Left lung (tissue), 10 donors: ENCODE data around the gene MICU2. TPM values are rescaled to one million over a fixed set of nuclear protein-coding genes. Genes with fewer than 3 reads are reported as not detected.
"Not testable (repeated sequence)": the region's sequence is repeated elsewhere in the genome, so short reads cannot be mapped to it uniquely, and the experiment has no call there.

Experiments
- ATAC-seq: fragments of 200-7000 bp; cut with Tn5 transposase; one replicate; pipeline ENCODE4 v1.9.1; 2020; ENCODE audit warnings: moderate library complexity
- DNase-seq, 4 donors: peaks; one replicate each; pipeline ENCODE4 v3.0.0-alpha.2; 2013 to 2020
- H3K27ac ChIP-seq, 2 donors: fragments of 200-600 bp; sonication (generic) in 1 of 2; one replicate each; pipeline versions ENCODE4 v1.5.0 to v1.8.0; 2020 to 2021
- H3K27me3 ChIP-seq, 2 donors: fragments of 200-600 bp; sonication (generic) in 1 of 2; one replicate each; pipeline versions ENCODE4 v1.5.0 to v1.8.0; 2020 to 2021
- H3K36me3 ChIP-seq, 2 donors: fragments of 200-600 bp; sonication (generic) in 1 of 2; one replicate each; pipeline versions ENCODE4 v1.5.0 to v1.8.0; 2020 to 2021
- H3K4me1 ChIP-seq, 2 donors: fragments of 200-600 bp; one replicate each; pipeline ENCODE4 v1.8.0; 2021
- H3K4me3 ChIP-seq, 2 donors: fragments of 200-600 bp; sonication (generic) in 1 of 2; one replicate each; pipeline versions ENCODE4 v1.5.0 to v1.8.0; 2020 to 2021; ENCODE audit warnings: mild to moderate bottlenecking in 1 of 2
- H3K9me3 ChIP-seq, 2 donors: fragments of 200-600 bp; sonication (generic) in 1 of 2; one replicate each; pipeline versions ENCODE4 v1.5.0 to v1.8.0; 2020 to 2021
- intact Hi-C, 2 donors: fragments of 100-400 bp; cut with DNase I; formaldehyde crosslinking; loops; one replicate each; pipeline versions ENCODE4 v1.11.2 to v1.14.2; 2022
- polyA plus RNA-seq, 6 donors: library from polyadenylated mRNA; unstranded; fragments of 120-200 nt; gene quantifications; one replicate each; pipeline ENCODE4 v1.2.1, GENCODE V29; 2013; ENCODE audit not compliant: insufficient read length in 6 of 6
- total RNA-seq, 2 donors: library from RNA; stranded (reverse); fragmentation: NEBNext Ultra II Directional; extraction: Animal tissue kit (Norgen Biotek cat#: 25700); gene quantifications; one replicate each; pipeline ENCODE4 v1.2.1, GENCODE V29; 2021
- TF ChIP-seq, protein P1 (sequence below), 2 donors: fragments of 200-600 bp; sonication (generic) in 1 of 2; IDR thresholded peaks; one replicate each; pipeline versions ENCODE4 v1.5.0 to v1.8.0; 2021; ENCODE audit warnings: antibody characterized with exemption in 2 of 2
- donor health status: DM: no; HTN: yes; CAD: no.
- donor health status: DM: no; HTN: no; CAD: no.

Gene MICU2
- total and polyA plus RNA-seq, 8 donors, result 32.4 to 96.7 (median 76.4) TPM

- Histone ChIP-seq H3K27ac (no peak overlapping the region), H3K36me3 (no peaks in the 10 kb centered on the region), H3K4me3 (no peak overlapping the region), H3K9me3 (no peaks in the 10 kb centered on the region), H3K27me3 (peaks cover 0 to 26% of the 10 kb centered on the region in 2 donors), H3K4me1 (peaks cover 0 to 12% of the 10 kb centered on the region in 2 donors)
- intact Hi-C loops, result no loop called here
- DNase-seq (no peak), ATAC-seq (no peak)
- TF ChIP-seq, protein P1, sequence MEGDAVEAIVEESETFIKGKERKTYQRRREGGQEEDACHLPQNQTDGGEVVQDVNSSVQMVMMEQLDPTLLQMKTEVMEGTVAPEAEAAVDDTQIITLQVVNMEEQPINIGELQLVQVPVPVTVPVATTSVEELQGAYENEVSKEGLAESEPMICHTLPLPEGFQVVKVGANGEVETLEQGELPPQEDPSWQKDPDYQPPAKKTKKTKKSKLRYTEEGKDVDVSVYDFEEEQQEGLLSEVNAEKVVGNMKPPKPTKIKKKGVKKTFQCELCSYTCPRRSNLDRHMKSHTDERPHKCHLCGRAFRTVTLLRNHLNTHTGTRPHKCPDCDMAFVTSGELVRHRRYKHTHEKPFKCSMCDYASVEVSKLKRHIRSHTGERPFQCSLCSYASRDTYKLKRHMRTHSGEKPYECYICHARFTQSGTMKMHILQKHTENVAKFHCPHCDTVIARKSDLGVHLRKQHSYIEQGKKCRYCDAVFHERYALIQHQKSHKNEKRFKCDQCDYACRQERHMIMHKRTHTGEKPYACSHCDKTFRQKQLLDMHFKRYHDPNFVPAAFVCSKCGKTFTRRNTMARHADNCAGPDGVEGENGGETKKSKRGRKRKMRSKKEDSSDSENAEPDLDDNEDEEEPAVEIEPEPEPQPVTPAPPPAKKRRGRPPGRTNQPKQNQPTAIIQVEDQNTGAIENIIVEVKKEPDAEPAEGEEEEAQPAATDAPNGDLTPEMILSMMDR (IDR thresholded peaks at IDR 0.05), result no peak
Observed at GRCh38 chr13:21606251-21606650, 2.3 kb upstream of the MICU2 start.

DNA sequence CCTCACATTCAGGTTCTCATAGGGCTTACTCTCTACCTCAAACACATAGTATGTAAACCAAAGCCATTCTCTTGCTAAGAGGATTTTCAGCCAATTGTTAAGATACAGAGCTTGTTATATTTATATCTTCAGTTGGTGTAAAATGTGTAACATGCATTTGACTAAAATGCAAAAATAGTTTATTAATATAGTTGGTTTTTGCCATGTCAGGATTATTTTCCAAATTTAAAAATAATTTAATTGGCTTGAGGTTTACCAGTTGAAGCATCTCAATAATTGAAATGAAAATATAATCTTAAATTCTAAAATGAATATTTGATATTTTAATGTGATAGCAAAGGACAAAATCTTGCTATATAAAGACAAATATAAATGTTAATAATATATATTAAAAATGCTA is 7.2 kb downstream of the MICU2 start:
- no peak overlapping the region for H3K27ac ChIP-seq
- H3K27me3 ChIP-seq, result no peaks in the 10 kb centered on the region
- no peaks in the 10 kb centered on the region for H3K36me3 ChIP-seq
- no peaks in the 10 kb centered on the region for H3K9me3 ChIP-seq
- no peak for DNase-seq
- peaks cover 0 to 23% of the 10 kb centered on the region in 2 donors for H3K4me1 ChIP-seq
- H3K4me3 ChIP-seq, result no peak overlapping the region
- TF ChIP-seq, protein P1 (IDR thresholded peaks at IDR 0.05), result no peak
- no peak for ATAC-seq
- intact Hi-C loops, result no loop called here

DNA sequence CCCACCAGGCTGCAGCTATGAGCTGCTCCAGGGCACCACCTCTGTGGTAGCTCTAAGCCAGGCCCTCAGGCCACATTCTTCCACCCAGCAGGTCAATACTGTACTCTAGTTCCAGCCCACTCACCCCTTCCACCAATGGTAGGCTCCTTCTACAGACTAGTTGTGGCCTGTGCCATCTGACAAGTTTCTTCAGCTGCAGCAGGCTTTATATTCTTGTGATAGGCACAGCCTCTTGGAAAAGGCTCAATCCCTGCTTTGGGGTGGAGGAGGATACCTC is 8.5 kb downstream of the MICU2 start:
- no peaks in the 10 kb centered on the region for H3K27me3 ChIP-seq
- H3K9me3 ChIP-seq, result no peaks in the 10 kb centered on the region
- no peak for DNase-seq
- intact Hi-C loops, result no loop called here
- TF ChIP-seq, protein P1 (IDR thresholded peaks at IDR 0.05), result no peak
- no peak for ATAC-seq
- H3K4me1 ChIP-seq, result peaks cover 0 to 23% of the 10 kb centered on the region in 2 donors
- H3K27ac ChIP-seq, result no peak overlapping the region
- no peaks in the 10 kb centered on the region for H3K36me3 ChIP-seq
- no peak overlapping the region for H3K4me3 ChIP-seq

- no peaks in the 10 kb centered on the region for H3K9me3 ChIP-seq
- peaks cover 0 to 18% of the 10 kb centered on the region in 2 donors for H3K4me1 ChIP-seq
- H3K4me3 ChIP-seq, result no peak overlapping the region
- TF ChIP-seq, protein P1 (IDR thresholded peaks at IDR 0.05), result no peak
- H3K27ac ChIP-seq, result no peak overlapping the region
- intact Hi-C loops, result no loop called here
- no peaks in the 10 kb centered on the region for H3K27me3 ChIP-seq
- no peak for DNase-seq
- H3K36me3 ChIP-seq, result no peaks in the 10 kb centered on the region
- ATAC-seq, result no peak
Observed at GRCh38 chr13:21594715-21595545, 9.0 kb downstream of the MICU2 start.

- DNase-seq, H3K4me3 ChIP-seq, ATAC-seq, H3K27me3 ChIP-seq, H3K4me1 ChIP-seq, H3K36me3 ChIP-seq, intact Hi-C loops, H3K27ac ChIP-seq, H3K9me3 ChIP-seq: not testable (repeated sequence)
Observed at GRCh38 chr13:21590665-21591456, 13.1 kb downstream of the MICU2 start.
